ENCODE results near the gene PFKFB4. TPM values are rescaled to one million over a fixed set of nuclear protein-coding genes. Genes with fewer than 3 reads are reported as not detected.

The PFKFB4 gene
- total RNA-seq, 1 donor from 2014 or later, result 39.7 TPM

DNA sequence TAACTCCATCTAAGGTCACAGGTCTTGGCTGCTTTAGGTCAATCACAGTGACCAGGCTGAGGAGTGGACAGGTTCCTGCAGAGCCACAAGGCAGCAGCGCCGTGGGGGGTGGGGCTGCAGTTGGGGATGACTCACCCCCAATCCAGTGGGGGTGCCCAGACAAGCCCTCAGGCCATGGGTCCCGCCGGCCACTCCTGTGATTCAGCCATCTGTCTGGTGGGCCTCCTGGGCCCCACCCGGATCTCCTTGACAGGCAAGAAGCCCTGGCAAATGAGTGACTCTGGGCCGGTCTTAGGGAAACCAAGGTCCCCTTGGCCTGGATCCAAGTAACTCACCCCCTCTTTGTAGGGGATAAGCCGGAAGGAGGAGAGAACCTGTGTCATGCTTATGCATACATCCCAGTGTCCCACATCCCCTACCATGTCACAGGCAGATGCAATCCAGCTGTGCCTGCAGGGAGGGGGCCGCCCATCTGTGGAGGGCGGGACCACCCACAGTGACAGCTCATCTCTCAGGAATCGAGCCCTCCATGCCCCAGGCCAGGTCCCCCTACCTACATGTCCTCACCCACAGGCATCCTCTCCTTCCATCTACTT, 39.0 kb upstream of the PFKFB4 start:
- H3K9me3 Mint-ChIP-seq (ENCODE audit: low read depth), result no peaks in the 10 kb centered on the region
- H3K36me3 Mint-ChIP-seq (ENCODE audit: insufficient read depth), result peaks cover 4% of the 10 kb centered on the region
- peaks cover 11% of the 10 kb centered on the region for H3K27me3 Mint-ChIP-seq
- DNase-seq (ENCODE audit: low spot score, unreplicated experiment), result no peak
- no peak overlapping the region for H3K4me3 Mint-ChIP-seq (ENCODE audit: low read depth)
- TF ChIP-seq, protein P1, sequence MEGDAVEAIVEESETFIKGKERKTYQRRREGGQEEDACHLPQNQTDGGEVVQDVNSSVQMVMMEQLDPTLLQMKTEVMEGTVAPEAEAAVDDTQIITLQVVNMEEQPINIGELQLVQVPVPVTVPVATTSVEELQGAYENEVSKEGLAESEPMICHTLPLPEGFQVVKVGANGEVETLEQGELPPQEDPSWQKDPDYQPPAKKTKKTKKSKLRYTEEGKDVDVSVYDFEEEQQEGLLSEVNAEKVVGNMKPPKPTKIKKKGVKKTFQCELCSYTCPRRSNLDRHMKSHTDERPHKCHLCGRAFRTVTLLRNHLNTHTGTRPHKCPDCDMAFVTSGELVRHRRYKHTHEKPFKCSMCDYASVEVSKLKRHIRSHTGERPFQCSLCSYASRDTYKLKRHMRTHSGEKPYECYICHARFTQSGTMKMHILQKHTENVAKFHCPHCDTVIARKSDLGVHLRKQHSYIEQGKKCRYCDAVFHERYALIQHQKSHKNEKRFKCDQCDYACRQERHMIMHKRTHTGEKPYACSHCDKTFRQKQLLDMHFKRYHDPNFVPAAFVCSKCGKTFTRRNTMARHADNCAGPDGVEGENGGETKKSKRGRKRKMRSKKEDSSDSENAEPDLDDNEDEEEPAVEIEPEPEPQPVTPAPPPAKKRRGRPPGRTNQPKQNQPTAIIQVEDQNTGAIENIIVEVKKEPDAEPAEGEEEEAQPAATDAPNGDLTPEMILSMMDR (IDR thresholded peaks at IDR 0.05; ENCODE audit: unreplicated experiment), result no peak
- no peak overlapping the region for H3K27ac Mint-ChIP-seq
- H3K4me1 Mint-ChIP-seq (ENCODE audit: low read depth), result no peaks in the 10 kb centered on the region

DNA sequence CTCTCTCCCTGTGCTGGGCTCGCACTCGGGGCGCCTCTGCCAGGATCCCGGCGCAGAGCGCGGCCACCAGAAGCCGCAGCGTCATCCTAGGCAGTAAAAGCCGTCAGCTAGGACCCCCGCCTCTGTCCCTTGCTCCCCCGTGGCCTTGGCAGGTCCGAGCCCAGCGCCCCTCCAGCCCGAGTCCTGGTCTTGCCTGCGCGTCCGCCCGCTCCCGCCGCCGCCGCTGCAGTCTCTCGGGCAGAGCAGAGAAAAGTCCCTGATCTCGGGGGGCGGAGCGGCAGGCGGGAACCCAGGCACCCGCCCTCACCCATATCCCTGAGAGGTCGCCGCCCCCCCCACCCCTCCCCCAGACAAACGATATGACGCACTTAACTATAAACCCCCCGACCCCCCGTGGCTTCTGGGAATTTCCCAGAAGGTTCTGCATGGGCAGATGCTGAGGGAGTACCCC, 38.5 kb upstream of the PFKFB4 start, which contains the start of gene COL7A1:
Gene COL7A1, minus strand, starts transcription at position 255 of the 451 bp plus-strand sequence. Its CDS starts 170 bp downstream, at position 85.
- no peak for DNase-seq (ENCODE audit: low spot score, unreplicated experiment)
- Mint-ChIP-seq H3K27me3 (peaks cover 11% of the 10 kb centered on the region), H3K36me3 (ENCODE audit: insufficient read depth) (peaks cover 4% of the 10 kb centered on the region), H3K4me1 (ENCODE audit: low read depth) (no peaks in the 10 kb centered on the region), H3K27ac (no peak within 1 kb of the TSS), H3K9me3 (ENCODE audit: low read depth) (no peaks in the 10 kb centered on the region), H3K4me3 (ENCODE audit: low read depth) (no peak within 1 kb of the TSS)
- TF ChIP-seq, protein P1 (IDR thresholded peaks at IDR 0.05; ENCODE audit: unreplicated experiment), result no peak

DNA sequence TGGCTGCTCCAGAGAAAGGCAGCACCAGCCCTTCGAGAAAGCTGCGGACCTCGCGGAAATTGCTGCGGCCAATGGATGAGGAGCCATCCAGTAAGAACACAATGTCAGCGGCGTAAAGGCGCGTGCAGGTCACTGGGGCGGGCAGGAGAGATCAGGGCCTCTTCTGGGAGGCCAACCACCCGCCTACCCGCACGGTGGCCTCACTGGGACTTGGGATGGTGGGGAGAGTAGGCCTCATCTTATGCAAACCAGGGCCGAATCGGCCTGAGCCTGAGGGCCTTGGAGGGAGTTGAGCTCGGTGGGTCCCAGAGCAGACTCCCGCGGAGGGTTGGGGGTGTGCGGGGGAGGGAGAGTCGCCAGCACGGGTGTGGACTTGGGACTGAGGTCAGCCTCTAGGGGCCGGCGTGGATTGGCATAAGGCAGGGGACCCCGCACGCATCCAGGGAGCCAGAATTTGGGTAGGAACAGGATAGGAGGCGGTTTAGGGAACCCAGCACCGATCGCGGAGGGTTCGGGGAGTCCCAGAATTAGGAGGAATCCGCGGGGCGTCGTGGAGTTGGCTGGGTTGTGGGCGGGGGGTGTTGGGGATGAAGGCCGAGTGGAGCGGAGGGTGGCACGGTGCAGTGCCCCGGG, 37.9 kb upstream of the PFKFB4 start:
- Mint-ChIP-seq H3K9me3 (ENCODE audit: low read depth) (no peaks in the 10 kb centered on the region), H3K27ac (no peak overlapping the region), H3K27me3 (peaks cover 11% of the 10 kb centered on the region), H3K4me3 (ENCODE audit: low read depth) (no peak overlapping the region), H3K36me3 (ENCODE audit: insufficient read depth) (peaks cover 4% of the 10 kb centered on the region), H3K4me1 (ENCODE audit: low read depth) (no peaks in the 10 kb centered on the region)
- no peak for DNase-seq (ENCODE audit: low spot score, unreplicated experiment)
- TF ChIP-seq, protein P1 (IDR thresholded peaks at IDR 0.05; ENCODE audit: unreplicated experiment), result no peak

DNA sequence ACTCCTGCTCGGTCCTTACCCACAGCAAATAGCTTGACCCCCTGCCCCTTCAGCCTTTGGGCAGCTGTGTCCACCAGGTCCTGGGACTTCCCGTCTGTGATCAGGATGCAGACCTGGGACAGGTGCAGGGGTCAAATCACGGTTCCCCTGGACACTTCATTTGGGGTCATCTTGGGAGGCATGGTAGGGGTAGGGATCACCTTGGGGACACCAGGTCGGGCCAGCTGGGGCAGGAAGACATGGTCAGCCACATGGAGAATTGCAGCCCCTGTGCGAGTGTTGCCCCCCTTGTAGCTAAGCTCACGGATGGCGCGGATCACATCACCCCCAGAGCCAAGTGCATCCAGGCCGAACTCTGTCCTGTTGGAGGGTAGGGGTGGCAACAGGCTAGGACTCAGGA, 36.7 kb upstream of the PFKFB4 start:
- DNase-seq (ENCODE audit: low spot score, unreplicated experiment), result no peak
- Mint-ChIP-seq H3K9me3 (ENCODE audit: low read depth) (no peaks in the 10 kb centered on the region), H3K4me3 (ENCODE audit: low read depth) (no peak overlapping the region), H3K27me3 (peaks cover 11% of the 10 kb centered on the region), H3K27ac (no peak overlapping the region), H3K4me1 (ENCODE audit: low read depth) (no peaks in the 10 kb centered on the region), H3K36me3 (ENCODE audit: insufficient read depth) (peaks cover 1% of the 10 kb centered on the region)
- TF ChIP-seq, protein P1 (IDR thresholded peaks at IDR 0.05; ENCODE audit: unreplicated experiment), result no peak

DNA sequence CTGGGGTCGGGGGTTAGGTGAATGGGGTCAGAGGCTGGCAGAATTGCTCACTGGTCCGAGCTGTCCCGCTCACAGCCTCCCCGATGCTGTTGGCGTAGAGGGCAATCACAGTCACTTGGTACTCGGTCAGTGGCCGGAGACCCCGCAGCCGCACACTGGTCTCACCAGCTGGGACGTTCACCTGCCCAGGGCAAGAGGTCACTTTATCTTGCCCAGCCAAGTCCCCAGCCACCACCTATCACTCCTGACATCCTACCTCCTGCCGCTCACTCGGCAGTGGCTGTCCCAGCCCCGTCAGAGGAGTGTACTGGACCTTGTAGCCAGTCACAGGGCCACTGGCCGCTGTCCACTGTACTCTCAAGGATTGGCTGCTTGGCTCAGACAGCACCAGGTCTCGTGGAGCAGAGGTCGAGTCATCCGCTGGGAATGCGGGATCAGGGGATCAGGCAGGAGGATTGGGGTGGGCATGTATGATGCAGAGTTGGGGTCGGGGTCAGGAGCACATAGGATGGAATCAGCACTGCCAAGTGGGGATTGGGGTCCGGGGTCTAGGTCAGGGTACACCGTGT, 36.0 kb upstream of the PFKFB4 start:
- no peak for DNase-seq (ENCODE audit: low spot score, unreplicated experiment)
- Mint-ChIP-seq H3K27me3 (peaks cover 11% of the 10 kb centered on the region), H3K9me3 (ENCODE audit: low read depth) (no peaks in the 10 kb centered on the region), H3K36me3 (ENCODE audit: insufficient read depth) (peaks cover 1% of the 10 kb centered on the region), H3K4me1 (ENCODE audit: low read depth) (no peaks in the 10 kb centered on the region), H3K27ac (no peak overlapping the region), H3K4me3 (ENCODE audit: low read depth) (no peak overlapping the region)
- TF ChIP-seq, protein P1 (IDR thresholded peaks at IDR 0.05; ENCODE audit: unreplicated experiment), result no peak

Measured in progenitor cell of endocrine pancreas (in vitro differentiated cells).